ENCODE results near the gene ADGRB2. TPM values are rescaled to one million over a fixed set of nuclear protein-coding genes. Genes with fewer than 3 reads are reported as not detected.

Gene ADGRB2
- total RNA-seq, 4 donors from 2014 or later = 1.4 to 6.0 (median 2.5) TPM

GRCh38 chr1:31730336-31731048 lies 33.6 kb downstream of the ADGRB2 start:
- 90% methylated on average over 9 of the region's 25 CpGs for WGBS
- Histone ChIP-seq H3K27ac (no peak overlapping the region), H3K9me3 (no peaks in the 10 kb centered on the region), H3K36me3 (no peaks in the 10 kb centered on the region), H3K4me1 (no peaks in the 10 kb centered on the region), H3K27me3 (no peaks in the 10 kb centered on the region), H3K4me3 (no peak overlapping the region)
- no peak for TF ChIP-seq POLR2AphosphoS5 (IDR thresholded peaks at IDR 0.05)
- TF ChIP-seq CTCF (IDR thresholded peaks at IDR 0.05) = no peak
- TF ChIP-seq EP300 (IDR thresholded peaks at IDR 0.05) = no peak
- no peak for TF ChIP-seq POLR2A (IDR thresholded peaks at IDR 0.05)
- DNase-seq (ENCODE audit: low spot score in 2 of 2) = no peak

- DNase-seq (ENCODE audit: low spot score in 2 of 2) = no peak
- Histone ChIP-seq H3K4me1 (no peaks in the 10 kb centered on the region), H3K4me3 (no peak overlapping the region), H3K27ac (no peak overlapping the region), H3K9me3 (no peaks in the 10 kb centered on the region), H3K27me3 (no peaks in the 10 kb centered on the region), H3K36me3 (no peaks in the 10 kb centered on the region)
- no peak for TF ChIP-seq POLR2AphosphoS5 (IDR thresholded peaks at IDR 0.05)
- TF ChIP-seq CTCF (IDR thresholded peaks at IDR 0.05) = no peak
- TF ChIP-seq EP300 (IDR thresholded peaks at IDR 0.05) = no peak
- no peak for TF ChIP-seq POLR2A (IDR thresholded peaks at IDR 0.05)
- WGBS = 80% methylated on average over 1 of the region's 19 CpGs
Observed at GRCh38 chr1:31727849-31728248, 36.3 kb downstream of the ADGRB2 start.

- Histone ChIP-seq H3K27me3 (no peaks in the 10 kb centered on the region), H3K36me3 (no peaks in the 10 kb centered on the region), H3K27ac (no peak overlapping the region), H3K4me1 (no peaks in the 10 kb centered on the region), H3K9me3 (no peaks in the 10 kb centered on the region), H3K4me3 (no peak overlapping the region)
- 92% methylated on average over 5 of the region's 14 CpGs for WGBS
- no peak for TF ChIP-seq CTCF (IDR thresholded peaks at IDR 0.05)
- no peak for TF ChIP-seq EP300 (IDR thresholded peaks at IDR 0.05)
- no peak for TF ChIP-seq POLR2A (IDR thresholded peaks at IDR 0.05)
- TF ChIP-seq POLR2AphosphoS5 (IDR thresholded peaks at IDR 0.05) = no peak
- no peak for DNase-seq (ENCODE audit: low spot score in 2 of 2)
Observed at GRCh38 chr1:31727195-31727594, 36.9 kb downstream of the ADGRB2 start.

- H3K4me1 ChIP-seq = no peaks in the 10 kb centered on the region
- DNase-seq (ENCODE audit: low spot score in 2 of 2) = no peak
- H3K36me3 ChIP-seq = no peaks in the 10 kb centered on the region
- no peak overlapping the region for H3K27ac ChIP-seq
- 60% methylated on average over 3 of the region's 4 CpGs for WGBS
- H3K4me3 ChIP-seq = no peak overlapping the region
- no peaks in the 10 kb centered on the region for H3K27me3 ChIP-seq
- H3K9me3 ChIP-seq = no peaks in the 10 kb centered on the region
- TF ChIP-seq EP300 (IDR thresholded peaks at IDR 0.05) (no peak), CTCF (IDR thresholded peaks at IDR 0.05) (no peak), POLR2A (IDR thresholded peaks at IDR 0.05) (no peak), POLR2AphosphoS5 (IDR thresholded peaks at IDR 0.05) (no peak)
Observed at GRCh38 chr1:31726715-31727114, 37.4 kb downstream of the ADGRB2 start.

- Histone ChIP-seq H3K4me1 (no peaks in the 10 kb centered on the region), H3K36me3 (no peaks in the 10 kb centered on the region), H3K9me3 (no peaks in the 10 kb centered on the region), H3K27me3 (no peaks in the 10 kb centered on the region), H3K27ac (no peak overlapping the region), H3K4me3 (no peak overlapping the region)
- 84% methylated on average over 8 of the region's 12 CpGs for WGBS
- no peak for DNase-seq (ENCODE audit: low spot score in 2 of 2)
- no peak for TF ChIP-seq POLR2AphosphoS5 (IDR thresholded peaks at IDR 0.05)
- TF ChIP-seq POLR2A (IDR thresholded peaks at IDR 0.05) = no peak
- no peak for TF ChIP-seq CTCF (IDR thresholded peaks at IDR 0.05)
- no peak for TF ChIP-seq EP300 (IDR thresholded peaks at IDR 0.05)
Observed at GRCh38 chr1:31725777-31726535, 38.2 kb downstream of the ADGRB2 start.

Data from suprapubic skin (tissue), 4 donors.